ENCODE data around the gene BCLAF1. TPM values are rescaled to one million over a fixed set of nuclear protein-coding genes. Genes with fewer than 3 reads are reported as not detected.
"Not testable (repeated sequence)": the region's sequence is repeated elsewhere in the genome, so short reads cannot be mapped to it uniquely, and the experiment has no call there.

Gene BCLAF1
- polyA plus RNA-seq, 1 donor: 121 TPM

DNA sequence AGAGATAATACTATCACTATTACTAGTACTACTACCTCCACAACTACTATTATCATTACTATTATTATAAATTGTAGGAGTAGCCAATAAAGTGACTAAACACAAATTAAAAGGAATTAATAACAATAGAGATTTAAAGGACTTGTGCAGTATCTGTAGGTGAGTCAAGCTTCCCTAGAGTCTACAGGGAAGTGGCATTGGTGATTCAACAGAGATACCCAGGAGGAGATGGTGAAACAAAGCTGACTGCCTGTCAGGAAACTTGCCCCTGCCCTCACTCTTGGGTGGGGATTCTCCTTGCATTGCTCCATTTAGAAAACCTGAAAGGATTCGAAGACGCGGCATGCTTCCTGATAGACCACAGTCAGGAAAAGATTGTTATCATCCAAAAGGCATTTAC is 23.3 kb upstream of the BCLAF1 start:
- no peak overlapping the region for H3K4me3 ChIP-seq (ENCODE audit: low read length)
- H3K36me3 ChIP-seq (ENCODE audit: control insufficient read depth, insufficient read depth, low read length): no peaks in the 10 kb centered on the region
- no peaks in the 10 kb centered on the region for H3K27me3 ChIP-seq (ENCODE audit: control insufficient read depth, insufficient read depth, low read length)
- H3K4me1 ChIP-seq (ENCODE audit: control insufficient read depth, insufficient read depth, low read length): no peaks in the 10 kb centered on the region
- H3K27ac ChIP-seq (ENCODE audit: low read length): no peak overlapping the region
- no CpG with 5 or more reads among the region's 3 CpGs for WGBS (ENCODE audit: insufficient coverage, low lambda C conversion rate)
- no peaks in the 10 kb centered on the region for H3K9me3 ChIP-seq (ENCODE audit: control insufficient read depth, low read depth, low read length)
- no peak for DNase-seq

DNA sequence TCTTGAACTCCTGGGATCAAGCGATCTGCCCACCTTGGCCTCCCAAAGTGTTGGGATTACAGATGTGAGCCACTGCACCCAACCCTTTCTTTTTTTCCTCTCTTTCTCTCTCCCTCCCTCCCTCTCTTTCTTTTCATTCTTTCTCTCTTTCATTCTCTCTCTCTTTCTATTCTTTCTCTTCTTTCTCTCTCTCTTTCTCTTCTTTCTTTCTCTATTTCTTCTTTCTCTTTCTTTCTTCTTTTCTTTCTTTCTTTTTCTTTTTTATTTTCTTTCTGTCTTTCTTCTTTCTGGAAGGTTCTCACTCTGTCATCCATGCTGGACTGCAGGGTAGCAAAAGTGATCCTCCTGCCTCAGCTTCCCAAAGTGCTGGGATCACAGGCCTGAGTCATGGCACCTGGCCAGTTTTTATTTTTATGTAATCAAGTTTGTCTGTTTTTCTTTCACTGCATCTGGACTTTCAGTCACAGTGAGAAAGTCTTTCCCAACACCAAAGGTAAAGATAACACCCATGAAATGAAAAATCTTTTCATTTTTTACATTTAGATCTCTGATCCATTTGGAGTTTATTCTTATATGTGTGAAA is 20.2 kb upstream of the BCLAF1 start:
- DNase-seq: no peak
- no peaks in the 10 kb centered on the region for H3K27me3 ChIP-seq (ENCODE audit: control insufficient read depth, insufficient read depth, low read length)
- H3K9me3 ChIP-seq (ENCODE audit: control insufficient read depth, low read depth, low read length): no peaks in the 10 kb centered on the region
- no peak overlapping the region for H3K27ac ChIP-seq (ENCODE audit: low read length)
- 100% methylated on average over 1 of the region's 1 CpG for WGBS (ENCODE audit: insufficient coverage, low lambda C conversion rate)
- H3K4me1 ChIP-seq (ENCODE audit: control insufficient read depth, insufficient read depth, low read length): no peaks in the 10 kb centered on the region
- H3K4me3 ChIP-seq (ENCODE audit: low read length): no peak overlapping the region
- no peaks in the 10 kb centered on the region for H3K36me3 ChIP-seq (ENCODE audit: control insufficient read depth, insufficient read depth, low read length)

DNA sequence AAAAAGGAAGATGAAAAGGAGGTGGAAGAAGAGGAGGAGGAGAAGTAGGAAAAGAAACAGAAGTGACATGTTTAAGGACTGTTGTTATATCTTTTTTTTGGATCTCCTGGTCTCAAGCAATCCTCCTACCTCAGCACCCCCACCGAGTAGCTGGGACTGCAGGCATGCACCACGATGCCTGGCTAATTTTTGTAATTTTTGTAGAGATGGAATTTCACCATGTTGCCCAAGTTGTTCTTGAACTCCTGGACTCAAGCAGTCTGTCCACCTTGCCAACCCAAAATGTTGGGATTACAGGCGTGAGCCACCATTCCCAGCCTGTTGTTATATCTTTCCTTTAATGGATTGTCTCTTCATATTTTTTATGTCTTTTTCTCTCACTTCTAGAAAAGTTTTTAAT is 19.5 kb upstream of the BCLAF1 start:
- Histone ChIP-seq H3K4me3 (ENCODE audit: low read length) (no peak overlapping the region), H3K27me3 (ENCODE audit: control insufficient read depth, insufficient read depth, low read length) (no peaks in the 10 kb centered on the region), H3K4me1 (ENCODE audit: control insufficient read depth, insufficient read depth, low read length) (no peaks in the 10 kb centered on the region), H3K27ac (ENCODE audit: low read length) (no peak overlapping the region), H3K9me3 (ENCODE audit: control insufficient read depth, low read depth, low read length) (no peaks in the 10 kb centered on the region), H3K36me3 (ENCODE audit: control insufficient read depth, insufficient read depth, low read length) (no peaks in the 10 kb centered on the region)
- DNase-seq: no peak
- WGBS (ENCODE audit: insufficient coverage, low lambda C conversion rate): no CpG with 5 or more reads among the region's 3 CpGs

DNA sequence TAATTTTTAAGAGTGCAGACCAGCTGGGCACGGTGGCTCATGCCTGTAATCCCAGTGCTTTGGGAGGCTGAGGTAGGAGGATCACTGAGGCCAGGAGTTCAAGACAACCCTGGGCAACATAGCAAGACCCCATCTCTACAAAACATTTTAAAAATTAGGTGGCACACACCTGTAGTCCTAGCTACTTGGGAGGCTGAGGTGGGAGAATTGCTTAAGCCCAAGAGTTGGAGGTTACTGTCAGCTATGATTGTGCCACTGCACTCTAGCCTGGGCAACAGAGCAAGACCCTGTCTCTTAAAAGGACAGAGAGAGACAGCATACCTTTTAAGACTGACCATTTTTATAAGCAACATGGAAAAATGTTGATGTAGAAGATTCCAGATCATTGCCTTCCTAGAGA is 18.8 kb upstream of the BCLAF1 start:
- not testable (repeated sequence) for H3K4me1 ChIP-seq (ENCODE audit: control insufficient read depth, insufficient read depth, low read length); H3K27me3 ChIP-seq (ENCODE audit: control insufficient read depth, insufficient read depth, low read length); H3K4me3 ChIP-seq (ENCODE audit: low read length); H3K27ac ChIP-seq (ENCODE audit: low read length); H3K9me3 ChIP-seq (ENCODE audit: control insufficient read depth, low read depth, low read length); H3K36me3 ChIP-seq (ENCODE audit: control insufficient read depth, insufficient read depth, low read length); DNase-seq
- WGBS (ENCODE audit: insufficient coverage, low lambda C conversion rate): no CpG with 5 or more reads among the region's 1 CpG

DNA sequence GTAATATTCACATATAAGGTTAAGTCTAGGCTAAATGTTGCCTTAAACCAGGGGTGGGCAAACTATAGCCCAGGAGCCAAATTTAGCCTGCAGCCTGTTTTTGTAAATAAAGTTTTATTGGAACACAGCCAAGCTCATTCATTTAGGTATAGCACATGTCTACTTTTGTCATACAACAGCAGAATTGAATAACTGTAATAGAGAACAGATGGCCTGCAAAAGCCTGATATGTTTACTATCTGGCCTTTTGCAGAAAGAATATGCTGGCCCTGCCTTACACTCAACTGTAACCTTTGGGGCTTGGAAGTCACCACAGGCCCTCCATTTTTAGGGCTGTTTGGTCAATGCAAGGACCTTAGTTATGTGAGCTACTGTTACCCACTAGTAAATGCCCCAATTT is 17.7 kb upstream of the BCLAF1 start:
- no peaks in the 10 kb centered on the region for H3K4me1 ChIP-seq (ENCODE audit: control insufficient read depth, insufficient read depth, low read length)
- H3K9me3 ChIP-seq (ENCODE audit: control insufficient read depth, low read depth, low read length): no peaks in the 10 kb centered on the region
- no peak overlapping the region for H3K27ac ChIP-seq (ENCODE audit: low read length)
- H3K27me3 ChIP-seq (ENCODE audit: control insufficient read depth, insufficient read depth, low read length): no peaks in the 10 kb centered on the region
- no peak for DNase-seq
- H3K4me3 ChIP-seq (ENCODE audit: low read length): no peak overlapping the region
- no peaks in the 10 kb centered on the region for H3K36me3 ChIP-seq (ENCODE audit: control insufficient read depth, insufficient read depth, low read length)

DNA sequence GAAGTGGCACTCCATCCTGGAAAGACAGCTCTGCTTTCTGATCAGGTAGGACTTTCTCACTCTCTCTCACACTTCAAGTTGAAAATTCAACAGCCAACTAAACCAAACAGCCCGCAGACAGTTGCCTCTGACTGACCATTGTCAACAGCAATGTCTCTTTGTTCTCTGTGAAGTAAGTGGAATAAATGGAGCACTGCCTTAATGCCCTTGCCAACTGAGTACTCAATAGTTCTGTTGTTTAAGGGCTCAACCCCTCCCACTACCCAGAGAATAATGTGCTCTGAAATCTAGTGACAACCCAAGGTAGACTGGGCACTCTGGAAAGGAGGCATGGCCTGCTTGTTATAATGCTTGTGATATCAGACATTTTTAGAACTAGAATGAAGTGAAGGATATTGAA is 16.8 kb upstream of the BCLAF1 start:
- Histone ChIP-seq H3K36me3 (ENCODE audit: control insufficient read depth, insufficient read depth, low read length) (no peaks in the 10 kb centered on the region), H3K4me3 (ENCODE audit: low read length) (no peak overlapping the region), H3K9me3 (ENCODE audit: control insufficient read depth, low read depth, low read length) (no peaks in the 10 kb centered on the region), H3K27ac (ENCODE audit: low read length) (no peak overlapping the region), H3K27me3 (ENCODE audit: control insufficient read depth, insufficient read depth, low read length) (no peaks in the 10 kb centered on the region), H3K4me1 (ENCODE audit: control insufficient read depth, insufficient read depth, low read length) (no peaks in the 10 kb centered on the region)
- DNase-seq: no peak
- no CpG with 5 or more reads among the region's 1 CpG for WGBS (ENCODE audit: insufficient coverage, low lambda C conversion rate)

DNA sequence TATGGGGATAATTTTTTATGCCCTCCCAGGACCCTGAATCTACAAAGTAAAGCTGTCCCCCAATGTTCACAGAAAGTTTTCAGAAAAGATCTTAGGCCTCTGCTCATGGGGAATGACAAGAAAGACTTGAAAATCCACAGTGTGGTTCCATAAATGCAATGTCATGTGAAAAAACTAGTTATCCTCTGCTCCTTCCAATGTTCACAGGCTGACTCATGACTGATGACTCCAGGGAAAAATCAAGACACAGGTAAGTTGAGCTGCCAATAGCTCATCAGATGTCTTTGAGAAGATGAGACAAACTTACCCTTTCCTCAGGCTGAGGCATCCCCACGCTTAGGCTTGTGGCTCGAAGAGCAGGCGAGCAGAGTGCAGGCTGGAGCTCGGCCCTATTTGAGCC is 14.8 kb upstream of the BCLAF1 start:
- no peaks in the 10 kb centered on the region for H3K9me3 ChIP-seq (ENCODE audit: control insufficient read depth, low read depth, low read length)
- no CpG with 5 or more reads among the region's 4 CpGs for WGBS (ENCODE audit: insufficient coverage, low lambda C conversion rate)
- H3K27me3 ChIP-seq (ENCODE audit: control insufficient read depth, insufficient read depth, low read length): no peaks in the 10 kb centered on the region
- H3K4me1 ChIP-seq (ENCODE audit: control insufficient read depth, insufficient read depth, low read length): no peaks in the 10 kb centered on the region
- no peak for DNase-seq
- H3K36me3 ChIP-seq (ENCODE audit: control insufficient read depth, insufficient read depth, low read length): no peaks in the 10 kb centered on the region
- H3K4me3 ChIP-seq (ENCODE audit: low read length): no peak overlapping the region
- H3K27ac ChIP-seq (ENCODE audit: low read length): no peak overlapping the region

DNA sequence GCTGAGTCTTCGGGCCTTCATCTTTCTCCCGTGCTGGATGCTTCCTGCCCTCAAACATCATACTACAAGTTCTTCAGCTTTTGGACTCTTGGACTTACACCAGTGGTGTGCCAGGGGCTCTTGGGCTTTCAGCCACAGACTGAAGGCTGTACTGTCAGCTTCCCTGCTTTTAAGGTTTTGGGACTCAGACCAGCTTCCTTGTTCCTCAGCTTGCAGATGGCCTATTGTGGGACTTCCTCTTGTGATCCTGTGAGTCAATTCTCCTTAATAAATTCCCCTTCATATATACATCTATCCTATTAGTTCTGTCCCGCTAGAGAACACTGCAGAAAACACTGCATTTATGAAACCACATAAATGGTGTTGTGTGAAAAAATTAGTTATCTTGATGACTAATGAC is 13.9 kb upstream of the BCLAF1 start:
- Histone ChIP-seq H3K27me3 (ENCODE audit: control insufficient read depth, insufficient read depth, low read length) (no peaks in the 10 kb centered on the region), H3K36me3 (ENCODE audit: control insufficient read depth, insufficient read depth, low read length) (no peaks in the 10 kb centered on the region), H3K27ac (ENCODE audit: low read length) (no peak overlapping the region), H3K4me3 (ENCODE audit: low read length) (no peak overlapping the region), H3K9me3 (ENCODE audit: control insufficient read depth, low read depth, low read length) (no peaks in the 10 kb centered on the region), H3K4me1 (ENCODE audit: control insufficient read depth, insufficient read depth, low read length) (no peaks in the 10 kb centered on the region)
- WGBS (ENCODE audit: insufficient coverage, low lambda C conversion rate): 100% methylated on average over 1 of the region's 3 CpGs
- DNase-seq: no peak

DNA sequence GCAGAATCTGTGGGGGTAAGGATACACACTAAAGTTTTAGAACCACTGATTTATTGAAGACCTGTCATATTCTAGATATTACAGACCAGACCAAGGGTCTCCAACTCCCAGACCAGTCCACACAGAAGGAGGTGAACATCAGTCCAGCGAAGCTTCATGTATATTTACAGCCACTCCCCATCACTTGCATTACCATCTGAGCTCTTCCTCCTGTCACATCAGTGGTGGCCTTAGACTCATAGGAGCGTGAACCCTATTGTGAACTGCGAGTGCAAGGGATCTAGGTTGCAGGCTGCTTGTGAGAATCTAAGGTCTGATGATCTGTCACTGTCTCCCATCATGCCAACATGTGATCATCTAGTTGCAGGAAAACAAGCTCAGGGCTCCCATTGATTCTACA is 5.0 kb upstream of the BCLAF1 start:
- no peak overlapping the region for H3K27ac ChIP-seq (ENCODE audit: low read length)
- H3K9me3 ChIP-seq (ENCODE audit: control insufficient read depth, low read depth, low read length): no peaks in the 10 kb centered on the region
- H3K36me3 ChIP-seq (ENCODE audit: control insufficient read depth, insufficient read depth, low read length): no peaks in the 10 kb centered on the region
- no peak overlapping the region for H3K4me3 ChIP-seq (ENCODE audit: low read length)
- no CpG with 5 or more reads among the region's 3 CpGs for WGBS (ENCODE audit: insufficient coverage, low lambda C conversion rate)
- DNase-seq: no peak
- H3K27me3 ChIP-seq (ENCODE audit: control insufficient read depth, insufficient read depth, low read length): no peaks in the 10 kb centered on the region
- peaks cover 9% of the 10 kb centered on the region for H3K4me1 ChIP-seq (ENCODE audit: control insufficient read depth, insufficient read depth, low read length)

DNA sequence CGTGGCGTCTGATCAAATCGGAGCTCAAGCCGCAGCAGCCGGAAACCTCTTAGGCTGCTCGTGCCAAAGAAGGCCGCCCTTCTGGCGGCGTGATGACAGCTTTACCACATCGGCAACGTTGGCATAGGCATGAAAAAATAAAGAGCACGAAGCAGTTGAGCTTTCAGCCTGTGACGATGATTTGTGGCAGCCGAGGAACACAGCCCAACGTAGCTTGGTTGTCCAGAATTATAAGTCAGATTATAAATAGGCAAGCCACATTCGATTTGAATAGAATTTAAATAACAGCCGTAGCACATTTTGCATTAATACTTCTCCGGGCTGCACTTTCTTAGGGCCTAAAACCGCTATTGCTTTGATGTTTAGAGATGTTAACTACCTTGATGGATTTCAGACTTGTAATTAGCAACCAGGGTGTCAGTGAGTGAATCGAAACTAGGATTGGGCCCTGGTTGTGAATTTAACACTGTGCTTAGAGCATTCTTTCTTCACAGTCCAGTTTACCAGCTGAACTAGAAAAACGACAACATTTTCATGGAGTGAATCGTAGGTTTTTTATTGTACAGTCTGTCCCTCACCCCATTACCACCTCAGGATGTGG is 864 bp upstream of the BCLAF1 start:
- peak in 1 of 2 donors; percentile 64 for DNase-seq
- Histone ChIP-seq H3K4me3 (ENCODE audit: low read length) (peak overlapping the region; percentile 91), H3K36me3 (ENCODE audit: control insufficient read depth, insufficient read depth, low read length) (no peaks in the 10 kb centered on the region), H3K4me1 (ENCODE audit: control insufficient read depth, insufficient read depth, low read length) (peaks cover 9% of the 10 kb centered on the region), H3K27ac (ENCODE audit: low read length) (peak overlapping the region; percentile 99), H3K27me3 (ENCODE audit: control insufficient read depth, insufficient read depth, low read length) (no peaks in the 10 kb centered on the region), H3K9me3 (ENCODE audit: control insufficient read depth, low read depth, low read length) (no peaks in the 10 kb centered on the region)
- 0% methylated on average over 1 of the region's 22 CpGs for whole genome bisulfite sequencing (ENCODE audit: insufficient coverage, low lambda C conversion rate)

DNA sequence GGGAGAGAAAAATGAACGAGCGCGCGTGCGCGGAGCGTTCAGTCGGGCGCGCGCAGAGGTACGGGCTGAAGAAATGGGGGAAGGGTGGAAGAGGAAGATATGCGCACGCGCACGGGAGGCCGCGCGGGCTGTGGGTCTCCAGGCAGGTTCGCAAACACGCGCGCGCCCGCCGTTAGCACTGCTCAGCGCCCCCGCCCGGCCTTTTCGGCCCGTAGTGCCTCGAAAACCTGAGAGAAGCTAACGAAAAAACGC is 393 bp downstream of the BCLAF1 start:
- no peaks in the 10 kb centered on the region for H3K36me3 ChIP-seq (ENCODE audit: control insufficient read depth, insufficient read depth, low read length)
- H3K4me1 ChIP-seq (ENCODE audit: control insufficient read depth, insufficient read depth, low read length): peaks cover 9% of the 10 kb centered on the region
- H3K9me3 ChIP-seq (ENCODE audit: control insufficient read depth, low read depth, low read length): no peaks in the 10 kb centered on the region
- no CpG with 5 or more reads among the region's 34 CpGs for WGBS (ENCODE audit: insufficient coverage, low lambda C conversion rate)
- peak; percentile 92 to 94 for DNase-seq
- H3K27ac ChIP-seq (ENCODE audit: low read length): peak overlapping the region; percentile 99
- no peaks in the 10 kb centered on the region for H3K27me3 ChIP-seq (ENCODE audit: control insufficient read depth, insufficient read depth, low read length)
- H3K4me3 ChIP-seq (ENCODE audit: low read length): peak overlapping the region; percentile 91

Measured in large intestine (tissue), 3 donors.